H9 (cell line): ENCODE results near the gene WNT4. TPM values are rescaled to one million over a fixed set of nuclear protein-coding genes. Genes with fewer than 3 reads are reported as not detected.

Experiments used
- DNase-seq: peaks from one replicate; pipeline ENCODE4 v3.0.0-alpha.2; 2017
- H2AFZ ChIP-seq: one replicate; pipeline ENCODE4 v1.6.1; 2013; ENCODE audit warnings: mild to moderate bottlenecking, low read length, control low read depth, moderate library complexity
- H2AK5ac ChIP-seq: 2 replicates; pipeline ENCODE4 v1.6.1; 2013; ENCODE audit warnings: low read length, control low read depth, mixed read lengths; ENCODE audit not compliant: insufficient read length
- H2BK120ac ChIP-seq: one replicate; pipeline ENCODE4 v1.6.1; 2013; ENCODE audit warnings: low read depth, mild to moderate bottlenecking, low read length, control low read depth, inconsistent platforms; ENCODE audit not compliant: poor library complexity, severe bottlenecking
- H2BK12ac ChIP-seq: 2 replicates; pipeline ENCODE4 v1.6.1; 2013; ENCODE audit warnings: low read length, control low read depth, mixed read lengths, low read depth; ENCODE audit not compliant: insufficient read length
- H2BK15ac ChIP-seq: 2 replicates; pipeline ENCODE4 v1.6.1; 2013; ENCODE audit warnings: low read depth, low read length, control low read depth
- H2BK20ac ChIP-seq: one replicate; pipeline ENCODE4 v1.6.1; 2013; ENCODE audit warnings: low read depth, mild to moderate bottlenecking, low read length, control low read depth, inconsistent platforms; ENCODE audit not compliant: poor library complexity, severe bottlenecking
- H2BK5ac ChIP-seq: 2 replicates; pipeline ENCODE4 v1.6.1; 2013; ENCODE audit warnings: low read length, control low read depth, mixed read lengths; ENCODE audit not compliant: insufficient read length
- H3K14ac ChIP-seq: 2 replicates; pipeline ENCODE4 v1.6.1; 2013; ENCODE audit warnings: low read length, control low read depth; ENCODE audit not compliant: insufficient read depth
- H3K18ac ChIP-seq: 2 replicates; pipeline ENCODE4 v1.6.1; 2013; ENCODE audit warnings: low read depth, mild to moderate bottlenecking, mixed read lengths, low read length, control low read depth; ENCODE audit not compliant: insufficient read length
- H3K23ac ChIP-seq: 2 replicates; pipeline ENCODE4 v1.6.1; 2013; ENCODE audit warnings: low read length, control low read depth, mixed read lengths, low read depth; ENCODE audit not compliant: insufficient read length
- H3K23me2 ChIP-seq: 2 replicates; pipeline ENCODE4 v1.6.1; 2013; ENCODE audit warnings: low read depth, mild to moderate bottlenecking, mixed read lengths, low read length, control low read depth; ENCODE audit not compliant: insufficient read length, poor library complexity, severe bottlenecking
- H3K27ac ChIP-seq: 2 replicates; pipeline ENCODE4 v1.5.1; 2013; ENCODE audit warnings: low read length, control low read depth, mixed read lengths, low read depth; ENCODE audit not compliant: insufficient read length
- H3K27me3 ChIP-seq: 2 replicates; pipeline ENCODE4 v1.6.1; 2013; ENCODE audit warnings: low read length, control low read depth, inconsistent platforms; ENCODE audit not compliant: insufficient read depth
- H3K4ac ChIP-seq: 2 replicates; pipeline ENCODE4 v1.6.1; 2013; ENCODE audit warnings: low read depth, mild to moderate bottlenecking, control low read depth, inconsistent platforms, low read length, moderate library complexity
- H3K4me1 ChIP-seq: 2 replicates; pipeline ENCODE4 v1.6.1; 2013; ENCODE audit warnings: low read length, control low read depth, inconsistent platforms; ENCODE audit not compliant: insufficient read depth
- H3K4me2 ChIP-seq: 2 replicates; pipeline ENCODE4 v1.6.1; 2013; ENCODE audit warnings: low read length, control low read depth, mixed read lengths; ENCODE audit not compliant: insufficient read length, insufficient read depth
- H3K56ac ChIP-seq: 2 replicates; pipeline ENCODE4 v1.6.1; 2013; ENCODE audit warnings: low read depth, mild to moderate bottlenecking, mixed read lengths, low read length, control low read depth; ENCODE audit not compliant: insufficient read length
- H3K79me1 ChIP-seq: 2 replicates; pipeline ENCODE4 v1.6.1; 2013; ENCODE audit warnings: low read depth, mild to moderate bottlenecking, moderate library complexity, low read length, control low read depth, inconsistent platforms; ENCODE audit not compliant: insufficient read depth, poor library complexity, severe bottlenecking
- H3K79me2 ChIP-seq: 2 replicates; pipeline ENCODE4 v1.6.1; 2013; ENCODE audit warnings: low read length, control low read depth, inconsistent platforms; ENCODE audit not compliant: insufficient read depth
- H3K9ac ChIP-seq: 2 replicates; pipeline ENCODE4 v1.6.1; 2013; ENCODE audit warnings: low read length, control low read depth, mixed read lengths; ENCODE audit not compliant: insufficient read length; ENCODE audit errors: extremely low read depth
- H3K9me3 ChIP-seq: one replicate; pipeline ENCODE4 v1.6.1; 2013; ENCODE audit warnings: low read depth, low read length, inconsistent platforms; ENCODE audit not compliant: control insufficient read depth
- H3T11ph ChIP-seq: one replicate; pipeline ENCODE4 v1.6.1; 2013; ENCODE audit warnings: mild to moderate bottlenecking, low read length, control low read depth, inconsistent platforms
- H4K20me1 ChIP-seq: one replicate; pipeline ENCODE4 v1.6.1; 2013; ENCODE audit not compliant: control insufficient read depth, insufficient read length, insufficient read depth
- H4K5ac ChIP-seq: 2 replicates; pipeline ENCODE4 v1.6.1; 2013; ENCODE audit warnings: low read depth, mild to moderate bottlenecking, mixed read lengths, low read length, control low read depth; ENCODE audit not compliant: insufficient read length
- H4K8ac ChIP-seq: replicated peaks from 2 replicates; pipeline ENCODE4 v1.6.1; 2013; ENCODE audit warnings: low read length, control low read depth, mixed read lengths, low read depth; ENCODE audit not compliant: insufficient read length
- H4K91ac ChIP-seq: 2 replicates; pipeline ENCODE4 v1.6.1; 2013; ENCODE audit warnings: low read depth, mild to moderate bottlenecking, moderate library complexity, mixed read lengths, low read length, control low read depth; ENCODE audit not compliant: insufficient read length
- H3K27ac Mint-ChIP-seq, 3 experiments: 2 replicates in 2 of 3; 3 replicates in 1 of 3; pipeline ENCODE4 v1.8.0; 2020 to 2021; ENCODE audit warnings: mixed read lengths in 3 of 3, mild to moderate bottlenecking in 1 of 3, moderate library complexity in 1 of 3
- H3K27me3 Mint-ChIP-seq: 2 replicates; pipeline ENCODE4 v1.8.0; 2021; ENCODE audit warnings: low read depth, mild to moderate bottlenecking, moderate library complexity, mixed read lengths
- H3K36me3 Mint-ChIP-seq, 3 experiments: 2 replicates in 2 of 3; 3 replicates in 1 of 3; pipeline ENCODE4 v1.8.0; 2020 to 2021; ENCODE audit warnings: low read depth in 3 of 3, mixed read lengths in 3 of 3; ENCODE audit not compliant: insufficient read depth in 1 of 3
- H3K4me1 Mint-ChIP-seq, 2 experiments: 2 replicates each; pipeline ENCODE4 v1.8.0; 2020; ENCODE audit warnings: mixed read lengths in 2 of 2
- H3K4me3 Mint-ChIP-seq, 2 experiments: 2 replicates in 1 of 2; 3 replicates in 1 of 2; pipeline ENCODE4 v1.8.0; 2020 to 2021; ENCODE audit warnings: mild to moderate bottlenecking in 2 of 2, mixed read lengths in 2 of 2, moderate library complexity in 1 of 2
- H3K9me3 Mint-ChIP-seq, 2 experiments: 2 replicates in 1 of 2; 3 replicates in 1 of 2; pipeline ENCODE4 v1.8.0; 2020; ENCODE audit warnings: mild to moderate bottlenecking in 2 of 2, mixed read lengths in 2 of 2, moderate library complexity in 1 of 2
- WGBS: extraction: QIAGEN DNeasy Blood & Tissue Kit; methylation state at CpG from one replicate; pipeline ENCODE4 v1.1.7; 2013; ENCODE audit warnings: missing lambda C conversion rate, low lambda C conversion rate, mixed read lengths; ENCODE audit not compliant: insufficient read length; ENCODE audit errors: extremely low coverage; 5-methylcytosine and 5-hydroxymethylcytosine counted together
- total RNA-seq: library from RNA; stranded (reverse); gene quantifications from 2 replicates; pipeline ENCODE4 v1.2.1, GENCODE V29; 2021
- TF ChIP-seq, protein P1 (sequence below): fragments of 200-600 bp; sonication (generic); conservative IDR thresholded peaks from 3 replicates; pipeline ENCODE4 v1.8.0; 2021; ENCODE audit warnings: antibody characterized with exemption, mild to moderate bottlenecking

WNT4 gene
- total RNA-seq, 1 experiment from 2014 or later, result 1.4 TPM

DNA sequence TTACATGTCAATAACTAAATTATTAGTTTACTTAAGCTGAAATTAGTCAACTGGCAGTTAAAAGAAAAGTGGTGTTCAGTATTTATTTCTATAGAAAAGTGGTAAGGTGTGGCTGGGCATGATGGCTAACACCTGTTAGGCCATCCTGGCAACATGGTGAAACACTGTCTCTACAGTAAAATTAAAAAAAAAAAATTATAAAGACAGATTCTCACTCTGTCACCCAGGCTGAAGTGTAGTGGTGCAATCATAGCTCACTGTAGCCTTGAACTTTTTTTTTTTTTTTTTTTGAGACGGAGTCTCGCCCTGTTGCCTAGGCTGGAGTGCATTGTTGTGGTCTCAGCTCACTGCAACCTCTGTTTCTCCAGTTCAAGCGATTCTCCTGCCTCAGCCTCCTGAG, 32.9 kb downstream of the WNT4 start:
- Histone ChIP-seq H3K56ac (no peak overlapping the region), H4K5ac (no peak overlapping the region), H3K27me3 (no peaks in the 10 kb centered on the region), H3K4me2 (no peak overlapping the region), H3K9me3 (no peaks in the 10 kb centered on the region), H4K20me1 (no peaks in the 10 kb centered on the region), H2BK15ac (no peak overlapping the region), H3K4ac (no peak overlapping the region), H3K9ac (no peak overlapping the region), H3K27ac (no peak overlapping the region), H3K14ac (no peak overlapping the region), H2AFZ (no peak overlapping the region), H3T11ph (no peak overlapping the region), H3K79me2 (no peaks in the 10 kb centered on the region), H4K8ac (no peak overlapping the region), H2BK12ac (no peak overlapping the region), H2BK20ac (no peak overlapping the region), H3K79me1 (peaks cover 6% of the 10 kb centered on the region), H4K91ac (no peak overlapping the region), H3K23me2 (no peaks in the 10 kb centered on the region), H2BK120ac (no peak overlapping the region), H3K18ac (no peak overlapping the region), H2AK5ac (no peak overlapping the region), H2BK5ac (no peak overlapping the region), H3K23ac (no peak overlapping the region), H3K4me1 (no peaks in the 10 kb centered on the region)
- Mint-ChIP-seq H3K4me3 (no peak overlapping the region), H3K36me3 (peaks cover 0 to 9% (median 7%) of the 10 kb centered on the region in 3 experiments; a peak in 6 of 7 replicates), H3K4me1 (peaks cover 19 to 26% of the 10 kb centered on the region in 2 experiments), H3K27ac (no peak overlapping the region), H3K27me3 (no peaks in the 10 kb centered on the region), H3K9me3 (no peaks in the 10 kb centered on the region)
- DNase-seq, result no peak
- no CpG with 5 or more reads among the region's 3 CpGs for WGBS
- TF ChIP-seq, protein P1, sequence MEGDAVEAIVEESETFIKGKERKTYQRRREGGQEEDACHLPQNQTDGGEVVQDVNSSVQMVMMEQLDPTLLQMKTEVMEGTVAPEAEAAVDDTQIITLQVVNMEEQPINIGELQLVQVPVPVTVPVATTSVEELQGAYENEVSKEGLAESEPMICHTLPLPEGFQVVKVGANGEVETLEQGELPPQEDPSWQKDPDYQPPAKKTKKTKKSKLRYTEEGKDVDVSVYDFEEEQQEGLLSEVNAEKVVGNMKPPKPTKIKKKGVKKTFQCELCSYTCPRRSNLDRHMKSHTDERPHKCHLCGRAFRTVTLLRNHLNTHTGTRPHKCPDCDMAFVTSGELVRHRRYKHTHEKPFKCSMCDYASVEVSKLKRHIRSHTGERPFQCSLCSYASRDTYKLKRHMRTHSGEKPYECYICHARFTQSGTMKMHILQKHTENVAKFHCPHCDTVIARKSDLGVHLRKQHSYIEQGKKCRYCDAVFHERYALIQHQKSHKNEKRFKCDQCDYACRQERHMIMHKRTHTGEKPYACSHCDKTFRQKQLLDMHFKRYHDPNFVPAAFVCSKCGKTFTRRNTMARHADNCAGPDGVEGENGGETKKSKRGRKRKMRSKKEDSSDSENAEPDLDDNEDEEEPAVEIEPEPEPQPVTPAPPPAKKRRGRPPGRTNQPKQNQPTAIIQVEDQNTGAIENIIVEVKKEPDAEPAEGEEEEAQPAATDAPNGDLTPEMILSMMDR, result no peak
